T-helper 9 cell (primary cell): ENCODE measurements around the gene FAM3D.

Experiments used
- DNase-seq: peaks from one replicate; pipeline ENCODE4 v3.0.0-alpha.2; 2020

Gene FAM3D

DNA sequence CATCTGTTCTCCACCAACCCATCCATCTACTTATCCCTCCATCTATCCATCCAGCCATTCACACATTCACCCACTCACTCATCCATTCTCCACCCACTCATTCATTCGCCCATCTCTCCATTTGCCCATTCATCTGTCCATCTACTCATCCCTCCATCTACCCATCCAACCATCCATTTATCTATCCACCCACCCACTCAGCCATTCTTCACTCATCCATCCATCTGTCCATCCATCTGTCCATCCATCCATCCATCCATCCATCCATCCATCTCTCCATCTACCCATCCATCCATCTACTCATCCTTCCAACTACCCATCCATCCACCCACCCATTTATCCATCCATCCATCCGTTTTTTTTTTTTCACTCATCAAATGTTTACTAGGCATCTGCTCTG, 13.9 kb downstream of the FAM3D start:
- DNase-seq = no peak

DNA sequence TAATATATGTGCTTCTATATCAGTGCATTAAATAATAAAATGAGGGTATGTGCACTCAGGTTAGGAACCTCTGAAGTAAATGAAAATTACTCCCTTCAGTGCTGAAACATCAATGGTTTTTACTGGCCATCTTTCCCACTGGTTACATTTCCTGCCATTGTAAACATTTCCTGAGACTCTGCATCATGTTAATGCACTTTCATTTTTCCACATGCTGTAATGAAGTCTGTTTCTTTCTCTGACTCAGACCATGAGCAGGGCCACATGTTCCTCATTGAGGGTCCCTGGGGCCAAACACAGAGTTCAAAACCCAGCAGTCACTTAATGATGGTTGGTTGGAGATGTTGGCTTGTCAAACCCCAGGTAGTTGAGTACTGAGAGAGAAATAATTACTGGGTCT, 15.3 kb downstream of the FAM3D start:
- DNase-seq = no peak

DNA sequence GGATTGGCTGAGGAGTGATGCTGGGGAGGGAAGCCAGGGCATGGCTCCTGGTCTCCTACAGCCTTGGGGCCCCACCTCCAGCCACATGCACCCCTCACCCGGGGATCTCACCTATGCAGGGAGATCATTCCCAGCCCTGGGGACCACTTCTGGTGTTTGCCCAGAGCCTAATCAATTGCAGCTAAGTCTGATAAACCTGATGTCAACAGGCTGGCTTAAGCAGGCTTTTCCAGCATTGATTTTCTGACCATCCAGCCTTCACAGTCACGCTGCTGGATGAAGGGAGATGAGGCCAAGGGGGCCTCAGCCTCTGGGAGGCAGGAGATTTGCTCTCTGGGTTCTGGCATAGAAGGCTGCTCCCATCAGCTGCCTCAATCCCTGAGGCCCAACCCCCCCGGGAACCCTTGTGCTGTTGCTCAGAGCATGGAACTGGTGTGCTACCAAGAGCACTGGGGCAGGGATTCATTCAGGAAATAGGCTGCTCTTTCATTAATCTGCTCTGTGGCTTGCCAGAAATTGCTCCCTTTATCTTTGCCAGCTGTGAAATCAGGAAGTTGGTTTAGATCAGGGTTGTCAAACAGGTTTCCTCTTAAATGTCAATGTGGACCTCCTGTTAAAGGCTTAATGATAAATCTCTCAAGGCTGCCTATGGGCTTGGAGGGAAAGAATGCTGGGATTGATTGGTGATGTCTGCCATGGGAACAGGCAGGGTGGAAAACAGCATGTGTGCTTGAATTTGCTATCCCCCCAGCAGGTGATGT, 19.0 kb downstream of the FAM3D start:
- no peak for DNase-seq

DNA sequence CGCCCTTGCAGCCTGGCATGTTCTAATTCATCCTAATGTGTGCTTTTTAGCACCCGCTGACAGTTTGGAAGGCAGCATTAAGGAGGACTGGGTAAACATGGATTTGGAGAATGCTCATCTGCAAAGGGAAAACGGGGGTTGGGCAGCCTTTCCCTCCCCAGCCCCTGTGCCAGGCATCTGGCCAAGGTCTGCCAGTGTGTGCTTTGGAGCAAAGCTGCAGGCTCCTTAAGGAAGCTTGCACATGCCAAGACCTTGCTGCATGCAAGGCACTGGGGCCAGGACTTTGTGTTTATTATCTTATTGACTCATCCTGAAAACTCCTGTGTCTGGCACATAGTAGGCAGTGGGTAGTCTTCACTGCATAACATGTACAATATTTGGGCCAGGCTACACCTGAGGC, 20.1 kb downstream of the FAM3D start:
- DNase-seq = no peak

DNA sequence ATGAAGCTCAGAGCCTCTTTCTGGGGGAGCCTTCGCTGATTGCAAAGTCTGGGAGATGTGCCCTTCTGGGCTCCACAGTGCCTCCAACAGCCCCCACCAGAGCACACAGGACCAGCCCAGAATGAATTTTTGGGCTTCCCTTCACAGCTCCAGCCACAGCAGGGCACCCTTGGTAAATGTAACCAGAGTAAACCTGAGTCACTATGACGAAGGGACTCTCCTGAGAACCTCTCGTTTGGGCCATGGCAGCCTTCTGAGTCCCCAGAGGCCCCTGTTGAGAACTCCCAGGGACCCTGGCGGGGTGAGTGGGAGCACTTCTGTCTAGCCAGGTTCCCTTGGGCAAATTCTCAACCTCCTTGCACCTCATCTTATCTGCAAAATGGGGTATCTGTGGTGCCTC, 20.8 kb downstream of the FAM3D start:
- no peak for DNase-seq

DNA sequence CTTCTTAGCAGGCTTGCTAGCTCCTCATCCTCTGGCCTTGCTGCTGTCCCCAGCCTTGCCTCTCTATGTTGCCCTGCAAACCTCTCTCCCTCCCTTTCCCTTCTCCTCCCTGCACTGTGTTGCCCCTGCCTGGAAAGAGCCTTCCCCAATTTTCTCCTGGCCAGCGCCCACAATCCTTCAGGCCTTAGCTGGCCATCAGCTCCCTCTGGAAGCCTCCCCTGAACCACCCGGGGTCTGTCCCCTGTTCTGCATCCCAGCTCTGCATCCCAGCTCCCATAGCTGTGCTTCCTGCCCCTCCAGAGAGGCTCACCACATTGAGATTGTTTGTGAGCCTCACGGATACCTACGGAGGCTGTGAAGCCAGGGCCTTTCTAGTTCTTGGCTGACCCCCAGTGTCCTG, 23.7 kb downstream of the FAM3D start:
- no peak for DNase-seq

DNA sequence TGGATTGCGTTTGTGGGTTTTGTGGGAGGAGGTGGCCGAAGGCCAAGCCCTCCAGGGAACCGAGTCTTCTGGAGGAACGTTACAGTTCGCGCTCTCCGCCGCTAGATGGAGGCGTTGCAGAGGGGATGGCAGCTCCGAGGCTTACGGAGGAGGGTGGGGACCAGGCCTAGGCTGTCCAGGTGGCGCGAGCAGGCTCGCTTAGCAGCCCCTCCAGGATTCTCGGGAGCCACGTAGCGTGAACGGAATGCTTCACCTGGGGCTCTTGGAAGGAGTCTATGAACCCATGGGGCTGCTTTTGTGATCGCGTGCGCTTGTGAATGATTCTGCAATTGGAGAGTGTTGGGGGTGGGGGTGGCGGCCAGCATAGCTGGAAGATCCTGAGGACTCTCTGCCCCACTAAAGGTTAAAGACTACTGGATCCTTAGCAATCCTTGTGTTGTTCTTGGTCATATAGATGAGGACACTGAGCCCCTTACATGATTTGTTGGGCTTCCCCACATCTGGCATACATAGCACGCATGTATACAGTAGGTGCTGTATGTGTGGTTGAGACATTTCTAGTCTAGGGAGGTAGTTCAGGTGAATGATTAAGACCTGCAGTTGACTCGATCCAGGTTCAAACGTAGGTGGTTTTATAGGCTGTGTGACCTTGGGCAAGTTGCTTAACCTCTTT, 25.7 kb downstream of the FAM3D start:
- DNase-seq = peak; percentile 17

DNA sequence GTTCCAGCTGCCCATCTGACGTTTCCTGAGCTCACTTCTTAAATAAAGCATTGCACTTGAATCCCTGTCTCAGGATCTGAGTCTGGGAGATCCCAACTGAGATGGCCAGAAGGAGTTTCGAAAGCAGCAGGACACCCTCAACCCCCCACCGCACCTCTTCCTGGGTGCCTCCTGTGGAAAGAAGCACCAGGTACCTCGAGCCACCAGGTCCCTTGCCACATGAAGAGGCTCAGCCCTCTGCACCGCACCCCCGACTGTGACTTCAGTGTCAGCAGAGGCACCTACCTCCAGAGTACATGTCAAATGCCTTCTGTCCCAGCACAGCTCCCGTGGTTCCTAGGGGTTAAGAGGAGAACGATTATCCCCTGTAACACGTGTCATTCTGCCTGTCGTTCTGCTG, 26.7 kb downstream of the FAM3D start:
- DNase-seq = no peak

DNA sequence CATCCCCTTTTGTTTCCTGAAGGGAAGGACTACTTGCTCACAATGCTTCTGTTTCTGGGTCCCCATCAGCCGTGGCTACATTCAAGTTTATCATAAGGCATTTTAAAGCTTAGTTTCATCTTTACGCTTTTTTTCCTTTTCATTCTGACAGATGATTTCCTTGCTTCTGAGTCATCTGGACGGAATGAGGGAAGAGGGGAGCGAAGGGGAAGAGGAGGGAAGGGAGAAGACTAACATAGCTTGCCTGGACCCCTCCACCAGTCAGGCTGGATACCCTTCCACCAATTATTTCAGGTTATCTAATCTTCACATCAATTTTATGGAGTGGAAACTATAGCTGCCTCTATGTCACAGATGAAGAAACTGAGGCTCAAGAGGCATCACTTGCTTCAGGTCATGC, 27.6 kb downstream of the FAM3D start:
- DNase-seq = no peak

DNA sequence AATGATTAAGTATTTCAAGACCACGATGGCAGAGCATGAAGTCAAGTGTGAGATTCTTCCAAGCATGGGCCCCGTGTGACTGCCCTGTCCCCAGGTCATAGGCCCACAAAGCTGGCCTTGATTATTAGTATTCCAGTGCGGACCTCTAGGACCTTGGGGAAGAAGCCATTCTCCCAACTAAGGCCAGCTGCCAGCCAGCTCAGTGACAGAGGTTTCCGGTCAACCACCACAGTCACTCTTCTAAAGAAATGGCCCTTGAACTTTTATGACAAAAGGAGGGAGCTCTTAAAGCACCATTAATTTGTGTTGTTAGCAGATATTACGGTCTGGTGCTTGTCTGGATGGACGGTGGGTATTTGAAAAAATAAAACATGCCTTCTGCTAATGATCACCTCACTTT, 28.0 kb downstream of the FAM3D start:
- no peak for DNase-seq

DNA sequence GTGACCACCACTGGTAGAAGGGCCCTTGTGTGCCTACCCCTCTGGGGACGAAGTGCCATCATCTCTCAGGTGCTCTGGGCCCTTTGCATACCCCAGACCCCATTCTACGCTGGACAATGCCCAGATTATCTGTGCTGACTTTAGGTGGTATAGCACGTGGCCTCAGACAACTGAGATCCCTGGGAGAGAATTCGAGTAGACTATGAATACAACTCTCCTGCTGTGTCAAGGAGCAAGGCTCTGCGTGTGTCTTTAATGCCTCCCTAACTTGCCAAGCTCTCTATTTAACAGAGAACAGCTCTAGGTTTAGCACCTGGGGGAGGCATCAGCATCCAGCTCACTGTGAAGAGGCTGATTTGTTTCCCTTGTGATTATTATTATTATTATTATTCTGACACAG, 29.1 kb downstream of the FAM3D start:
- no peak for DNase-seq

DNA sequence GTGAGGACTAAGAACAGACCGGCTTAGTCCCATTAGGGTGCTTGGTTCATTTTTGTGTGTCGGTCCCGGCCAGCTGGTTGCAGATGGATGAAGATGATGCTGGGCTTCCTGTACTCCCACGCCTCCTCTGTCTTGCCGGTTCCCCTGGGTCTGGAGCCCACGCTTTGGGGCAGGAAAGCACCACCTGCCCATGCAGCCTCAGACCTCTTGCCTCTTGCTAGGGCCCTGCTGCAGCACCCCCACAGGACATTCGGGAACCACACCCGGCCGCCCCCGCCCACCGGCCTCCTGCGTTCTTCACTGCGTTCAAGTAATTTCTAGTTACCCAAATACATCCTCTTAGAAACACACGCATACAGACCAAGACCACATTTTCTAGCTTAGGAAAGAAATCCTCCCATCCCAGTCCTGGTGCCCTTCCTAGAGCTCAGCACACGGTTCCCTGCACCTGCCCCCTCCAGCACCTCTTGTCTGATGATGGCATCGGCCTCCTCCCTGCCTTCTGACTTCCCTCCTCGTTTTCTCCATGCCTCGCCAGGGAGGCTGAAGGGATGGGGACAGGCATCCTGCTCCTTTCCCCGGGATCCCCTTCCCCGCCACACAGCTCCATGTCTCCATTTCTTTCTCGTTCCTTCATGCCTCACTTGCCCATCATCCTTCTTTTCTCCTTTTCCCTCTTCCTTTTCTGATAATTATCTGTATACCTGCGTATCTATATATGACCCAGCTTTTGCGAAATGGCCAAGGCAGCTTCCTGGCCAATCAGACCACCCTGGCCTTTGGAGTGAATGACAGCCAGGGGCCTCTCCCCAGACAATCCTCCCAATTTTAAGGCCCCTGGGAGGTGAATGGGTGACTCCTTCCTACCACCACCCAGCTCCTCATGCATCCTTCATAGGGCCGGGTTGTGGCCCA, 30.9 kb downstream of the FAM3D start:
- DNase-seq = no peak

DNA sequence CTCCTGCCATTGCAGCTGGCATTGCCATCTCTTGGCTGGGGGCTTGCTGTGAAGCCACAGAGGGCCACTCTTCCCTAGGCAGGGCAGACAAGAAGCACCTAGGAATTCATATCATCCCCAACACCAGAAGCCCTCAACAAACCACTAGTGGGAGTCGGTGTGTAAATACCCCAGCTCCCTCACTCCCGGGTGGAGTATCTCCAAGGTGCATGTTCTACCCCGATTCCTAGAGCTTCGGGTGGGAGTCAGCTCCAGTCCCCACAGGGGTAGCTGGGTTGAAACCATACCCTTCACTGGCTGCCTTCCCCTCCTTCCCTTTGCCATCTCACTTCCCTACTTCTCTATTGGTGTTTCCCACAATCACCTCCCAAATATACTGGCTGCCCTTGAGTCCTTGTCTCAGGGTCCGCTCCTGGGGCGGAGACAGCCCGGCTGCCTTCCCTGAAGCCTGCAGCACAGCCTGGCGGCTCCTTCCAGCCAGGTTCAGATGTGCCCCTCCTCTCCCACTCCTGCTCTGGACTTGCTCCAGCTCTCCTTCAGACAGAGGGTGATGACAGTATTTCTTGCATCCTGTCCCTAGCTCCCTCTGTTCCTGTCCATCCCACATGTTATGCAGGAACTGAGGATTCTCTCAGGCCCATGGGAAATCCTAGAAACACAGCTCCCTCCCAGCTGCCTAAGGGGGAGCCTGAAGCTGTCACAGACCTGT, 33.3 kb downstream of the FAM3D start:
- DNase-seq = no peak

DNA sequence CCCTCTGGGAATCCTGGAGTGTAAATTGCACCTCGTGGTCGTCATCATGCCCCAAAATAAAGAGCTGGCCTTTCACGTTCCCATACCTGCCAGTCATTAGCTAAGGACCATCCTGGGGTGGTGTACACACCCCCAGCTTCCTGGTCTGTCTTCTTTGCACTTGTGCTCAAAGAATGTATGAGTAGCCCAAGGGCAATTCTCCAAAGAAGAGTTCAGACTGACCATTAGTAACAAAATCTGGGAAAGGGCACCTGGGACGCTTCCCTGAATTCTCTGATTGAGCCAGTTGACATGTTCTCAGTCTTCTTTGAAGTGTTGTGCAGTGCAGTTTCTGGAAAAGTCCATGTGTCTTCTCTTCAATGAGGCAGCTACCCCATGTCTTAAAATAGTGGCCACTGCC, 34.8 kb downstream of the FAM3D start:
- DNase-seq = no peak

DNA sequence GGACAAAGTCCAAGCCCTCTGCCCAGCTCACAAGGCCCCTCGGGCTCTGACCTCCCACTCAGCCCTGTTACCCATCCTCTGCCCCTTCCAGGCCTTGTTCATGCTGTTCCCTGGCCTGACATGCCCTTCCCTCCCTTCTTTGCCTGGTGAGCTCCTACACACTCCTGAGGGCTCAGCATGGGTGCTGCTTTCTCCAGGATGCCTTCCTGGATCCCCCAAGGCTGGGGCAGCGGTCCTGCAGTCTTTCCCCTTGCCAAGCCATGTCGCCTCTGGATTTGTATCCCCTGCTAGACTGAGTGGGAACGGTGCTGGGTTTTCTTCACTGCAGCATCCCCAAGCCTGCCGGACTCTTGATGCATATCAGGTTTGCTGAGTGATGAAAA, 35.9 kb downstream of the FAM3D start:
- DNase-seq = no peak

DNA sequence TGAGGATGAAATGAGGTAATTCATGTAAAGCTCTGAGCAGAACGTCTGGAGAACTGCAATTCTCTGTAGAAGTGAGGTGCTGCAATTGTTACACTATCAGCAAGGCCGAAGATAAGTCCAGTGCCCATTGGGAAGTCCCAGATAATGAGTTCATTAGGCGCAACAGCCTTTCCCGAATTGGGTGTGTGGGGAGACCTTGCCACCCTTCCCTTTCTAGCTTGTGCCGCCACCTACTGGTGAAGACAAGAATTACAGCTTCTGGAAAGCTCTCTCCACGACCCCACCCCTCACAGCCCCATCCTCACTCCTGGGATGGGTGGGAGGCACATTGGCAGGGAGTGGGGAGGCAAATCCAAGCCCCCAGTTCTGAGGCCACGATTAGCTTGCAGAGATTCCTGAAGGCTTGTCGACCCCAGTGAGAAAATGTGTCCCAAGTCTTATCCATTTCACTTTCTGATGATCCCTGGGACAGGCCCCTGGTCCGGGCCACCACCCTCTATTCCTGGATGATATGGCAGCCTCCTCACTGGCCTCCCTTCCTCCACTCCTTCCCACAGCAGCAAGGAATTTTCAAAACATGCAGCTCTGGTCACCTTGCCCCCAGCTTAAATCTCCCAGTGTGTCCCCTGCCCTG, 36.4 kb downstream of the FAM3D start:
- peak; percentile 39 for DNase-seq

DNA sequence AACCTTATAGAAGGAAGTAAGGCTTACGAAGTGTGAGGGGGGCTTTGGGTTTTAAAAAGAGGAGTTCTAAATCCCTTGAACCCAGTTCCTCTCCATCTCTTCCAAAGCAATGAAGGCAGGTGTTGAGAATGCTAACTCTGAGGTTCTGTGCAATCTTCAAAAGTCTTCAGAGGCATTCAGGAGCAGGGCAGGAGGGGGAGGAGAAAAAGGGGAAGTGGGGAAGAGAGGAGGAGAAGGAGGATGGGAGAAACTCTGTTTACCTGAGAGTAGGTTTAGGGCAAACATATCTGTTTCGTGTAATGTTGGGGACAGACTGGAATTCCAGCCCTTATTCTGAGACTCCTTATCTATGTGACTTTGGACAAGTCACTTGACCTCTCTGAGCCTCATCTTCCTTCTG, 36.9 kb downstream of the FAM3D start:
- no peak for DNase-seq

DNA sequence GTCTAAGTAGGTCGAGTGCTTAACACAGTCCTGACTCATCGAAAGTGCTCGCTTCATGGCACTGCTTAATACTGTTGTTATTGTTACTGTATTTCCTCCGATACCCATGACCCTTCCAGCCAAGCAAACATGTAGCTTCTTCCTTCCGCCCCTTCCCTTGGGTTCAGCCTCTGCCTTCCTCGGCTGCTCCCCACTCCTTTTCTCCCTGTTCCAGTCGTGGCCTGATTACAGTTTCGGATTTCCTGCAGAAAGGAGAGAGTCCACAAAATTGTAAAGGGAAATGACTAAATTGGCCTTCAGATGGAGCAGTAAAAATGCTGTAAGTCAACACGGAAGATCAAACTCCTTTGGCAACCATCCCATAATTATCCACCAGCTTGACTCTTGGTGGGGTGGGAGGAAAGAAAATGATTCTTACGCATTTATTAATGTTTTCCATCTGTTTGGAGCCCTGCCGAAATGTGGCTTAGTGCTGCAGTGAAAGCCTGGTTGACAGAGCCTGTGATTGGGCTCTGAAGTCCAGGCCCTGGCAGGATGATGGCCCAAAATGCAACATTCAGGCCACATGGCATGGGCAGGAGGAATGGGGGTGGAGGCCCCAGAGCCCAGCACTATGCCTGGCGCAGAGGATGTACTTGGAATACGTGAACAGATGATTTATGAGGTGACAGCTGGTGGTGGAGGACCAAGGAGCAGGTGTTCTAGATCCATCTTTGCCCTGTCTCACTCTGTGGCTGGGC, 37.6 kb downstream of the FAM3D start:
- DNase-seq = no peak

DNA sequence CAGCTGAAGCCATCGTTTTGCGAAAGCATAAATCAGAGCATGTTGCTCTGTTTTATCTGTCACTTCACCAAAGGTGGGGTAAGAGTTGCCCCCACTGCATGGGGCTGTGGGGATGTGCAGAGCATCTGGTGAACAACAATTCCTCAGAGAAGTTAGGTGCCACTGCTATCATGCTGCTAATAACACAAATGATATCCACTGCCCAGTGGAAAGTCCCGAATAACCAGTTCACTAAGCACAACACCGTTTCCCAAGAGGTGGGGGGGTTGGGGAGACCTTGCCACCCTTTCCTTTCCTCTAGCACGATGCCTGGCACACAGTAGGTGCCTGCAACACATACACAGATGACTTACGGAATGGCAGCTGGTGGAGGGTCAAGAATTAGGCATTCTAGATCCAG, 38.6 kb downstream of the FAM3D start:
- DNase-seq = no peak

DNA sequence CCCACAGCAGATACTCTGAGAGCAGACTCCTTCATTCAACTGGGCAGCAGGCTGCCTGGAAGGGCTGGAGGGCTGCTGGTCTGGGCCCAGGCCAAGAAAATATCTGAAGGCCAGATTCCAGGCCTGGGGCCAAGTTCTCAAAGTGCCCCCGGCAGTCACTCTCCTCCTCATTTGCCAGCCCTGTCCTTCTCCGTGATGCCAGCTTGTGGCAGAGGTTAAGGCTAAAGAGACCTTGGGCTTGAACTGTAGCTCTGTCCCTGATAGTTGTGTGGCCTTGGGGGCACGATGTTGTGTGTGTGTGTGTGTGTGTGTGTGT, 39.0 kb downstream of the FAM3D start:
- no peak for DNase-seq

DNA sequence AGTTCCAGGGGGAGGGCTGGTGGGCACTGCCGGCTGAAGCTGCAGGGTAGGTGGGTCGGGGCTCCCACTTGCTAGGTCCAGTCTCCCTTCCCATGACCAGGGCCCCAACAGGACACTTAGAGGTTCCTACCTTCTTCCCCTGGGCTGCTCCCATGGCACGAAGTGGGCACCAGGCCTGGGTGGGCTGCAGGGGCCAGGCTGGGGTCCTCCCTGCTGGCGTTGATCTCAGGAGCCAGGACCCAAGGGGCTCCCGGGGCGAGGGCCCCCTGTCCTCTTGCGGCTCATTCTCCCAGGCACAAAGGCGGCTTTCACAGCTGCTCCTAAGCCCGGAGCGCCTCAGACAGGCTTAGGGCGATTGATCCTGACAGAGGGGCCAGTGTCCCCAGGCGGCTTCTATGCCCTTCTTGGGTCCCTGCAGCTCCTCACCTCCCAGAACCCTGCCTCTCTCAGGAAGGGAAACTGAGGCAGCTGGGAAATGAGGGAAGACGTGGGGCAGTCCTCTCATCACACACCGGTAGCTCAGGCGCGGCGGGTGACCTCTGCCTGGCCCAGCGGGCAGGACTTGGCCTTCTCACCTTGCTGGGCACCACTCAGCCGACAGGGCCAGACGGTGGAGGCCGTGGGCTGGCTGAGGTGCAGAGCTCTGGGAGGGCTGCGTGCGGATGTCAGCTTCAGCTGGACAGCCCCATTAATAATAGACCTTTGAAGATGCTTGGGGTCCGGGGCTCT, 39.6 kb downstream of the FAM3D start:
- no peak for DNase-seq
